K562 (cell line): Measurements from ENCODE around the gene DCPS. TPM values are rescaled to one million over a fixed set of nuclear protein-coding genes. Genes with fewer than 3 reads are reported as not detected.

Experiments
- ATAC-seq: fragments of 200-7000 bp; cut with Tn5 transposase; 3 replicates; pipeline ENCODE4 v1.9.1; 2020; ENCODE audit warnings: moderate library complexity
- BruUV-seq: library from RNA; stranded (reverse); fragments of 400-500 nt; replicated peaks from 2 replicates; lab custom pipeline; 2021; lab: Mats Ljungman, UMichigan
- CTCF ChIA-PET: fragments of 300-600 bp; formaldehyde crosslinking; extraction: SDS; loops from one replicate; lab custom pipeline; 2021; ENCODE audit warnings: low intra/inter-chr PET ratio; lab: Yijun Ruan, JAX
- POLR2A ChIA-PET: fragments of 300-600, 350-650 bp; sonication (Branson Sonifier 250); formaldehyde crosslinking; extraction: SDS; loops from one replicate; lab custom pipeline; 2021; ENCODE audit warnings: antibody characterized with exemption, inconsistent platforms; lab: Yijun Ruan, JAX
- DNase-seq, 4 experiments: peaks; one replicate each; pipeline versions ENCODE4 v3.0.0 to v3.0.0-alpha.2; 2011 to 2018; ENCODE audit warnings: low spot score in 3 of 4, mixed read lengths in 3 of 4; ENCODE audit errors: extremely low read depth in 1 of 4
- FAIRE-seq: peaks from 2 replicates; lab custom pipeline; 2011; peaks lifted over from hg19 to GRCh38; lab: Jason Lieb, UNC
- H2AFZ ChIP-seq: 2 replicates; pipeline ENCODE4 v1.6.0; 2011; ENCODE audit warnings: low read depth, low read length, control low read depth, inconsistent platforms
- H3K27ac ChIP-seq: fragments of 200-600 bp; 3 replicates; pipeline ENCODE4 v1.8.0; 2011; ENCODE audit warnings: low read depth, mild to moderate bottlenecking, control low read depth, inconsistent platforms, low read length, moderate library complexity, mixed read lengths; ENCODE audit errors: extremely low read depth
- H3K27me3 ChIP-seq, 2 experiments: fragments of 300-600 bp in 1 of 2; 2 replicates in 1 of 2; 3 replicates in 1 of 2; pipeline versions ENCODE4 v1.6.0 to v1.8.0; 2011; ENCODE audit warnings: inconsistent platforms in 2 of 2, low read length in 2 of 2, mild to moderate bottlenecking in 1 of 2, mixed read lengths in 1 of 2, moderate library complexity in 1 of 2; ENCODE audit not compliant: control insufficient read depth in 2 of 2, insufficient read depth in 2 of 2
- H3K36me3 ChIP-seq: fragments of 300-600 bp; 3 replicates; pipeline ENCODE4 v1.8.0; 2011; ENCODE audit warnings: mild to moderate bottlenecking, low read length, inconsistent platforms; ENCODE audit not compliant: control insufficient read depth, insufficient read depth
- H3K4me1 ChIP-seq, 2 experiments: fragments of 200-600 bp in 1 of 2; replicated peaks in 1 of 2; 2 replicates in 1 of 2; 3 replicates in 1 of 2; pipeline versions ENCODE4 v1.5.1 to v1.8.0; 2011; ENCODE audit warnings: inconsistent platforms in 2 of 2, low read length in 2 of 2, mild to moderate bottlenecking in 1 of 2, mixed read lengths in 1 of 2, moderate library complexity in 1 of 2; ENCODE audit not compliant: control insufficient read depth in 2 of 2, insufficient read depth in 2 of 2
- H3K4me2 ChIP-seq: 2 replicates; pipeline ENCODE4 v1.6.1; 2011; ENCODE audit warnings: low read length, control low read depth, inconsistent platforms, mixed read lengths; ENCODE audit not compliant: insufficient read depth
- H3K4me3 ChIP-seq: fragments of 200-600 bp; sonication (generic), shearing (Covaris generic); 2 replicates; pipeline ENCODE4 v1.5.1; 2016; ENCODE audit warnings: control low read depth, inconsistent platforms
- H3K79me2 ChIP-seq: fragments of 200-600 bp; 3 replicates; pipeline ENCODE4 v1.8.0; 2011; ENCODE audit warnings: low read length, inconsistent platforms; ENCODE audit not compliant: control insufficient read depth, insufficient read depth
- H3K9ac ChIP-seq, 2 experiments: 2 replicates each; pipeline versions ENCODE4 v1.6.0 to v1.6.1; 2011; ENCODE audit warnings: low read depth in 2 of 2, low read length in 2 of 2, control low read depth in 1 of 2, inconsistent platforms in 1 of 2, mild to moderate bottlenecking in 1 of 2, mixed read lengths in 1 of 2; ENCODE audit not compliant: insufficient read depth in 1 of 2
- H3K9me1 ChIP-seq: one replicate; pipeline ENCODE4 v1.6.0; 2011; ENCODE audit warnings: inconsistent platforms, mild to moderate bottlenecking, low read length, moderate library complexity; ENCODE audit not compliant: control insufficient read depth, insufficient read depth
- H3K9me3 ChIP-seq: replicated peaks from 2 replicates; pipeline ENCODE4 v1.5.1; 2011; ENCODE audit warnings: low read depth, low read length, inconsistent platforms; ENCODE audit not compliant: control insufficient read depth, insufficient read depth
- H4K20me1 ChIP-seq: replicated peaks from 2 replicates; pipeline ENCODE4 v1.6.1; 2011; ENCODE audit warnings: low read length, inconsistent platforms, mixed read lengths; ENCODE audit not compliant: control insufficient read depth, insufficient read depth
- ATF3 ChIP-seq, 2 experiments: fragments of 450-650 bp in 1 of 2; sonication (generic) in 1 of 2; formaldehyde crosslinking in 1 of 2; IDR thresholded peaks in 1 of 2; conservative IDR thresholded peaks in 1 of 2; 2 replicates each; pipeline versions ENCODE4 v1.6.1 to v1.8.1; 2016 to 2023; ENCODE audit warnings: mild to moderate bottlenecking in 2 of 2, moderate library complexity in 2 of 2, inconsistent platforms in 1 of 2, missing genetic modification reagents in 1 of 2
- CEBPG ChIP-seq, 3 experiments: fragments of 200-800 bp in 1 of 3; sonication (Bioruptor generic) in 1 of 3; sonication (generic) in 1 of 3; formaldehyde crosslinking in 1 of 3; IDR thresholded peaks in 2 of 3; conservative IDR thresholded peaks in 1 of 3; 2 replicates each; pipeline versions ENCODE4 v1.6.1 to v1.8.0; 2016 to 2022; ENCODE audit warnings: missing compliant biosample characterization in 2 of 3, missing genetic modification characterization in 2 of 3, mild to moderate bottlenecking in 1 of 3, missing genetic modification reagents in 1 of 3
- CHD1 ChIP-seq: fragments of 200-600 bp; sonication (generic); IDR thresholded peaks from one replicate; pipeline ENCODE4 v1.6.1; 2012; ENCODE audit warnings: mild to moderate bottlenecking, moderate library complexity, low read length, inconsistent platforms
- DACH1 ChIP-seq: fragments of 450-650 bp; IDR thresholded peaks from 2 replicates; pipeline ENCODE4 v1.6.1; 2018; ENCODE audit not compliant: partially characterized antibody
- EGR1 ChIP-seq: fragments of 450-650 bp; conservative IDR thresholded peaks from 2 replicates; pipeline ENCODE4 v1.6.1; 2017; ENCODE audit warnings: mild to moderate bottlenecking
- GTF2E2 ChIP-seq: fragments of 200-800 bp; sonication (Bioruptor generic); IDR thresholded peaks from 2 replicates; pipeline ENCODE4 v1.6.1; 2016; ENCODE audit warnings: missing genetic modification characterization, missing compliant biosample characterization
- JUN ChIP-seq, 2 experiments: sonication (generic) in 1 of 2; formaldehyde crosslinking in 1 of 2; IDR thresholded peaks; 2 replicates each; pipeline versions ENCODE4 v1.6.1 to v1.8.0; 2012 to 2022; ENCODE audit warnings: borderline replicate concordance in 2 of 2, mild to moderate bottlenecking in 2 of 2, improper control_type of control experiment in 1 of 2, low read depth in 1 of 2, low read length in 1 of 2, missing genetic modification reagents in 1 of 2
- LCOR ChIP-seq: sonication (generic); formaldehyde crosslinking; IDR thresholded peaks from 2 replicates; pipeline ENCODE4 v1.8.0; 2022; ENCODE audit warnings: mild to moderate bottlenecking, missing genetic modification reagents
- MLLT1 ChIP-seq, 2 experiments: fragments of 450-650 bp; IDR thresholded peaks; 2 replicates each; pipeline ENCODE4 v1.6.1; 2016
- NR2F6 ChIP-seq: fragments of 450-650 bp; formaldehyde crosslinking; IDR thresholded peaks from 2 replicates; pipeline ENCODE4 v1.4.0; 2020; ENCODE audit warnings: mild to moderate bottlenecking
- PTBP1 ChIP-seq: fragments of 200-400 bp; formaldehyde crosslinking; IDR thresholded peaks from 2 replicates; pipeline ENCODE4 v1.6.1; 2017; ENCODE audit warnings: low read depth, low read length
- ZC3H11A ChIP-seq: IDR thresholded peaks from 2 replicates; pipeline ENCODE4 v1.6.1; 2012; ENCODE audit warnings: low read depth, low read length, improper control_type of control experiment
- ZNF12 ChIP-seq: sonication (generic); formaldehyde crosslinking; IDR thresholded peaks from 2 replicates; pipeline ENCODE4 v1.4.0; 2020; ENCODE audit warnings: mild to moderate bottlenecking, missing genetic modification reagents
- ZNF512 ChIP-seq: IDR thresholded peaks from 2 replicates; pipeline ENCODE4 v1.6.1; 2016; ENCODE audit warnings: missing genetic modification characterization, missing compliant biosample characterization
- ZNF584 ChIP-seq: fragments of 200-800 bp; sonication (Bioruptor generic); IDR thresholded peaks from 2 replicates; pipeline ENCODE4 v1.6.1; 2016; ENCODE audit warnings: low read depth, mild to moderate bottlenecking, missing genetic modification characterization, missing compliant biosample characterization
- WGBS: fragments of 100-300 bp; shearing (Covaris generic); methylation state at CpG from one replicate; pipeline ENCODE4 v1.1.6; 2016; ENCODE audit warnings: low coverage, mixed read lengths; ENCODE audit not compliant: insufficient coverage; ENCODE audit errors: missing lambda C conversion rate; 5-methylcytosine and 5-hydroxymethylcytosine counted together
- in situ Hi-C: fragments of 300-500 bp; cut with MboI; formaldehyde crosslinking; loops from 4 replicates; pipeline ENCODE4 v1.15.0; 2018; ENCODE audit warnings: inconsistent platforms, mixed read lengths
- intact Hi-C: fragments of 100-400 bp; cut with micrococcal nuclease; formaldehyde crosslinking; loops from 2 replicates; pipeline ENCODE4 v1.14.2; 2022
- polyA plus RNA-seq, 8 experiments: library from polyadenylated mRNA; depleted of rRNA in 4 of 8; stranded (reverse) in 5 of 8; unstranded in 3 of 8; fragments of >200 nt; fragmentation: Nextera tagmentation in 2 of 8; fragmentation: Illumina TruSeq in 1 of 8; extraction: Ambion mirVana in 2 of 8; extraction: Trizol in 1 of 8; gene quantifications; 2 replicates each; pipeline versions ENCODE4 v1.2.1 to v1.2.3, GENCODE V29; 2011 to 2014; ENCODE audit warnings: inconsistent platforms in 1 of 8, missing spikeins in 1 of 8
- total RNA-seq, 7 experiments: library from RNA; depleted of rRNA in 6 of 7; stranded (reverse); fragments of >200 nt in 6 of 7; fragmentation: Illumina TruSeq in 2 of 7; extraction: Trizol in 2 of 7; gene quantifications; 2 replicates each; pipeline versions ENCODE4 v1.2.1 to v1.2.3, GENCODE V29; 2011 to 2021; ENCODE audit warnings: low replicate concordance in 1 of 7

DCPS gene
- total and polyA plus RNA-seq, 9 of the 15 experiments (the other 6 are each of a cell fraction or from before 2014, with no cell fraction given), result 8.7 to 38.1 (median 17.9) TPM

GRCh38 chr11:126267650-126268049 lies 36.2 kb upstream of the DCPS start (continued):
- no peak for TF ChIP-seq JUN (IDR thresholded peaks at IDR 0.05; ENCODE audit: borderline replicate concordance, low read depth, low read length)
- no peak for TF ChIP-seq JUN (CRISPR knock-in tag; IDR thresholded peaks at IDR 0.05; ENCODE audit: borderline replicate concordance)
- no peak for TF ChIP-seq NR2F6 (CRISPR knock-in tag)
- TF ChIP-seq ATF3 (IDR thresholded peaks at IDR 0.05), result peak; percentile 80
- TF ChIP-seq ATF3 (CRISPR knock-in tag; conservative IDR thresholded peaks at IDR 0.05), result no peak
- no peak for TF ChIP-seq CEBPG (CRISPR knock-in tag; IDR thresholded peaks at IDR 0.05)
- 0 out of 4 replicates have a peak, but pooled peaks of 1 of the 2 experiments have one; percentile 21 for TF ChIP-seq CEBPG (tag; conservative IDR thresholded peaks at IDR 0.05 in 1 of 2, IDR thresholded peaks at IDR 0.05 in 1 of 2)

- no peaks in the 10 kb centered on the region for H4K20me1 ChIP-seq
- H3K9me3 ChIP-seq, result no peaks in the 10 kb centered on the region
- H3K79me2 ChIP-seq, result peaks cover 51% of the 10 kb centered on the region
- peak overlapping the region; percentile 97 for H3K4me2 ChIP-seq
- peak overlapping the region; percentile 93 for H3K4me3 ChIP-seq
- peak overlapping the region; percentile 93 for H2AFZ ChIP-seq
- intact Hi-C loops, result loop anchor here (2.0 kb wide), 1 partner anchor 58 kb away; the partner anchor contains the start of genes FAM118B and RPUSD4
- POLR2A ChIA-PET, result interaction anchor here (0.6 to 2.5 kb wide), 9 partner anchors 8 to 258 kb away, joined by 3 to 14 read pairs (median 4); partner anchors contain the start of gene TIRAP
- peaks cover 4 to 11% of the 10 kb centered on the region in 2 experiments; a peak in 3 of 5 replicates for H3K4me1 ChIP-seq
- H3K9me1 ChIP-seq, result no peaks in the 10 kb centered on the region
- peak; percentile 42 for ATAC-seq
- FAIRE-seq, result no peak
- under 1% methylated on average over 15 of the region's 23 CpGs for WGBS
- peaks cover 77% of the 10 kb centered on the region for H3K36me3 ChIP-seq
- peak in 3 of 4 experiments; percentile 57 to 76 (median 69) for DNase-seq
- no TSS peak for BruUV-seq
- peak overlapping the region; percentile 97 to 99 for H3K9ac ChIP-seq
- in situ Hi-C loops, result no loop called here
- CTCF ChIA-PET, result no interaction called here
- H3K27ac ChIP-seq, result peak overlapping the region; percentile 96
- no peaks in the 10 kb centered on the region; a peak in 1 of 5 replicates for H3K27me3 ChIP-seq
- 0 out of 4 replicates have a peak, but pooled peaks of 1 of the 2 experiments have one; percentile 28 for TF ChIP-seq MLLT1 (IDR thresholded peaks at IDR 0.05)
- no peak for TF ChIP-seq ZNF512
- peak; percentile 59; the same call in 1 of the 2 replicates for TF ChIP-seq GTF2E2 (tag)
- no peak for TF ChIP-seq ZC3H11A
- no peak for TF ChIP-seq DACH1
- 0 out of 2 replicates have a peak, but pooled peaks have one; percentile 4 for TF ChIP-seq ZNF12 (CRISPR knock-in tag)
- TF ChIP-seq CHD1, result peak; percentile 43
- TF ChIP-seq EGR1, result peak; percentile 42
- no peak for TF ChIP-seq LCOR (CRISPR knock-in tag)
- 0 out of 2 replicates have a peak, but pooled peaks have one; percentile 41 for TF ChIP-seq ZNF584 (CRISPR knock-in tag)
- TF ChIP-seq PTBP1, result 0 out of 2 replicates have a peak, but pooled peaks have one; percentile 22
Measured at GRCh38 chr11:126268361-126268707, 35.5 kb upstream of the DCPS start.
